Right atrium auricular region (tissue), 2 donors: Measurements from ENCODE around the gene CCBE1. TPM values are rescaled to one million over a fixed set of nuclear protein-coding genes. Genes with fewer than 3 reads are reported as not detected.
"Not testable (repeated sequence)": the region's sequence is repeated elsewhere in the genome, so short reads cannot be mapped to it uniquely, and the experiment has no call there.

Experiments
- DNase-seq: peaks from one replicate; pipeline ENCODE4 v3.0.0-alpha.2; 2019; ENCODE audit warnings: low spot score
- H3K27ac ChIP-seq, 2 donors: fragments of 200-600 bp; sonication (generic); 1 replicate in 1 of 2; 2 replicates in 1 of 2; pipeline ENCODE4 v1.5.1; 2016 to 2019
- H3K27me3 ChIP-seq, 2 donors: fragments of 200-600 bp; sonication (generic); one replicate each; pipeline versions ENCODE4 v1.5.1 to v1.6.0; 2017 to 2019
- H3K36me3 ChIP-seq: fragments of 200-600 bp; sonication (generic); one replicate; pipeline ENCODE4 v1.5.1; 2016
- H3K4me1 ChIP-seq, 2 donors: fragments of 200-600 bp; sonication (generic); one replicate each; pipeline versions ENCODE4 v1.5.1 to v1.6.0; 2017 to 2019
- H3K4me3 ChIP-seq, 2 donors: fragments of 200-600 bp; sonication (generic); 1 replicate in 1 of 2; 2 replicates in 1 of 2; pipeline ENCODE4 v1.5.1; 2017 to 2019; ENCODE audit warnings: mild to moderate bottlenecking in 1 of 2, moderate library complexity in 1 of 2
- H3K9me3 ChIP-seq, 2 donors: fragments of 200-600 bp; sonication (generic); one replicate each; pipeline ENCODE4 v1.5.1; 2019
- CTCF ChIP-seq, 2 donors: fragments of 200-600 bp; sonication (generic); IDR thresholded peaks; one replicate each; pipeline ENCODE4 v1.5.1; 2019; ENCODE audit warnings: antibody characterized with exemption in 2 of 2
- total RNA-seq, 2 donors: library from RNA; depleted of rRNA; stranded (reverse); fragments of >200 nt; gene quantifications; one replicate each; pipeline ENCODE4 v1.1.0, GENCODE V29; 2016

The CCBE1 gene
- total RNA-seq, 2 donors from 2014 or later = 0.44 to 0.94 TPM

GRCh38 chr18:59650266-59650820, 46.9 kb downstream of the CCBE1 start:
- Histone ChIP-seq H3K9me3 (no peaks in the 10 kb centered on the region), H3K4me3 (no peak overlapping the region), H3K27ac (no peak overlapping the region), H3K36me3 (no peaks in the 10 kb centered on the region), H3K27me3 (no peaks in the 10 kb centered on the region), H3K4me1 (no peaks in the 10 kb centered on the region)
- DNase-seq = peak; percentile 18
- TF ChIP-seq CTCF (IDR thresholded peaks at IDR 0.05) = no peak

GRCh38 chr18:59649591-59649990, 47.6 kb downstream of the CCBE1 start:
- DNase-seq = peak; percentile 44
- no peaks in the 10 kb centered on the region for H3K4me1 ChIP-seq
- TF ChIP-seq CTCF (IDR thresholded peaks at IDR 0.05) = no peak
- H3K9me3 ChIP-seq = no peaks in the 10 kb centered on the region
- H3K27ac ChIP-seq = no peak overlapping the region
- no peak overlapping the region for H3K4me3 ChIP-seq
- H3K36me3 ChIP-seq = no peaks in the 10 kb centered on the region
- no peaks in the 10 kb centered on the region for H3K27me3 ChIP-seq

GRCh38 chr18:59648469-59648868, 48.8 kb downstream of the CCBE1 start:
- not testable (repeated sequence) for H3K4me3 ChIP-seq, H3K27me3 ChIP-seq, H3K36me3 ChIP-seq, H3K27ac ChIP-seq, H3K9me3 ChIP-seq, H3K4me1 ChIP-seq
- peak; percentile 16 for DNase-seq

- no peak for DNase-seq
- H3K27ac ChIP-seq = no peak overlapping the region
- no peaks in the 10 kb centered on the region for H3K27me3 ChIP-seq
- no peak overlapping the region for H3K4me3 ChIP-seq
- no peaks in the 10 kb centered on the region for H3K9me3 ChIP-seq
- H3K4me1 ChIP-seq = no peaks in the 10 kb centered on the region
- no peak for TF ChIP-seq CTCF (IDR thresholded peaks at IDR 0.05)
- H3K36me3 ChIP-seq = no peaks in the 10 kb centered on the region
Observed at GRCh38 chr18:59646963-59647307, 50.3 kb downstream of the CCBE1 start.

- Histone ChIP-seq H3K27me3 (no peaks in the 10 kb centered on the region), H3K36me3 (no peaks in the 10 kb centered on the region), H3K27ac (no peak overlapping the region), H3K4me1 (no peaks in the 10 kb centered on the region), H3K9me3 (no peaks in the 10 kb centered on the region), H3K4me3 (no peak overlapping the region)
- no peak for TF ChIP-seq CTCF (IDR thresholded peaks at IDR 0.05)
- DNase-seq = no peak
Observed at GRCh38 chr18:59646228-59646962, 50.8 kb downstream of the CCBE1 start.

- TF ChIP-seq CTCF (IDR thresholded peaks at IDR 0.05) = no peak
- H3K4me1 ChIP-seq = no peaks in the 10 kb centered on the region
- H3K27ac ChIP-seq = no peak overlapping the region
- no peak for DNase-seq
- no peaks in the 10 kb centered on the region for H3K9me3 ChIP-seq
- H3K36me3 ChIP-seq = no peaks in the 10 kb centered on the region
- no peaks in the 10 kb centered on the region for H3K27me3 ChIP-seq
- H3K4me3 ChIP-seq = no peak overlapping the region
Observed at GRCh38 chr18:59643740-59644139, 53.5 kb downstream of the CCBE1 start.
